NCI-H2107 treated with DMSO at 0.1 percent for 48 hours (cell line): ENCODE data around the gene RPS26.
"Not testable (repeated sequence)": the region's sequence is repeated elsewhere in the genome, so short reads cannot be mapped to it uniquely, and the experiment has no call there.

Source experiments
- DNase-seq: peaks from one replicate; lab custom pipeline; 2025; ENCODE audit not compliant: unreplicated experiment; lab: John Stamatoyannopoulos, UW

The RPS26 gene

DNA sequence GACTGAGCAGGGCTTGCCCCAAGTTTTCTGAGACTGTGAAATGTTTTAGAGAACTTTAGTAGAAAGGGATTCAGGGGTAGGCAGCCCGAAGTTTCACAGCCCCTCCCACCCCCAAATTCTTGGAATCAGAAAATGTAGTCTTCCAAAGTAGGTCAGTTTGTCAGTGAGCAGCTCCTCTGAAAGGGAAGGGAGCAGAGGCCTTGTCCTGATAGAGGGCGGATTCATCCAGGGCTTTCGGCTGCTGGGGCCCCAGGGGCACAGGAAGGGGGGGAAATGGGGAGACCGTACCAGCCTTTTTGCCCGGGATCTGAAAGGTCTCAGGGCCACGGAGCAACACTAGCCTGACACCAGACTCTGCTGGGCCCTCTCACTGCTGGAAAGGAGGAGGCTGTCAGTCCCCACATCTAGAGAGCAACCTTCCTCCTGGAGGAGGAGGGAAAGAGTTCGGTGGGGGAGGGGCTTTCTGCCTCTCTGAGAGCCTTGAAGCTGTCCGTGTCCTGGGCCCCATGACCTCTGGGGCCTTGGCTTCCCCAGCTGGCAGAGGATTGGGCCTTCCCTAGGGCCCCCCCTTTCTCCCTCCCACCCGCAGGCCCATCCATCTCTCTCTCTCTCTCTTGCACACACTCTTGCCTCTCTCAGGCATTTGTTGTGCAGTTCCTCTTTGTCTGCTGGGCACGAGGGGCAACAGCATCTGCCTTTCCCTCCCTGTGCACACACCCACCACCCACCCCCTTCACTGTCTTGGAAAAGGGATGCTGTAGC lies 21.1 kb upstream of the RPS26 start, which contains the start of gene IKZF4:
Gene IKZF4, plus strand, starts transcription at position 621 of the 762 bp plus-strand sequence. CDS start 451 bp downstream, outside the sequence.
- DNase-seq: peak; percentile 28

DNA sequence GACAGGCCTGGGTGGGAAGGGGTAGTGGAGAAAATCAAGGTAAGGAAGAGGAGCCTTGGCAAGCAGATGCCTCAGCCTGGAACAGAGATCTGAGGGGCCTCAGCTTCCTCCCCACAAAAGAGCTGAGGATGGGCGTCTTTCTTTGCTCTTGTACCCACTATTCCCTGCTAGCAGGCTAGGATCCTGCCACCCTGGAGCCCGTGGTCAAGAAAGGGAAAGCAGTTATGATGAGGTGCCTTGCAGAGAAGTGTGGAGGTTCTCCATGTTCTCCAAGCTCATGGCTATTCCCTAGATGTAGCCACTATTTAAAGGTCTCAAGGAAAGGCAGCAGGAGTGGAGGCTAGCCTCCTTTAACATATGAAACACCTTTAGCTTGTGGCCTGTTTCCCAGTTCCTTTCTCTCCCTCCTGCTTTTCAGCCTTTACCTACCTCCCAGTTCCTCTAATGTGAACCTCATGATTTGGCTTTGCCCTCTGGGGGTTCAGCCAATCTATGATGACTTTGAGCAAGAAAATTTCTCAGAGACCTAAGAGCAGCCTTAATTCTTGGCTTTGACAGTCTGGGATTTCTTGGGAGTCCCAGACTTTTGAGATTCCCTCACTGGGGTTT lies 19.7 kb upstream of the RPS26 start:
- no peak for DNase-seq

DNA sequence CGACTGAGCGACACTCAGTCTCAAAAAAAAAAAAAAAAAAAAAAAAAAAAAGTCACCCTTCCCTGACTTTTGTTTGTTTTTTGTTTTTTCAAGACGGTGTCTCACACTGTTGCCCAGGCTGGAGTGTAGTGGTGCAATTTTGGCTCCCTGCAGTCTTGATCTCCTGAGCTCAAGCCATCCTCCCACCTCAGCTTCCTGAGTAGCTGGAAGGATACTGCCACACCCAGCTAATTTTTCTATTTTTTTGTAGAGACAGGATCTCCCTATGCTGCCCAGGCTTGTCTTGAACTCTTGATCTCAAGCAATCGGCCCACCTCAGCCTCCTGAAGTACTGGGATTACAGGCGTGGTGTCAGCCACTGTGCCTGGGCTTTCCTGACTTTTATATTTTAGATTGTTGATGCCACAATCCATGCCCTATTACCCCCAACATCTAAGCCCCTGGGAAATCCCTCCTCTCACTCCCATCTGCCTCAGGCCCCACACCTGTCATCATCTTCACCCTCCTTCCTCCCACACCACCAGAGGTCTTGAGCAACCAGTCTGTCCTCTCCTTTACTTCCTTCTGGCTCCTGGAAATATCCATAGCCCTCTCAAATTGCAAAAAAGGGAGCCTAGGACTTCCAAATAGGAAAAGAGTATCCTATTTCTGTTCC lies 13.1 kb upstream of the RPS26 start:
- DNase-seq: no peak

DNA sequence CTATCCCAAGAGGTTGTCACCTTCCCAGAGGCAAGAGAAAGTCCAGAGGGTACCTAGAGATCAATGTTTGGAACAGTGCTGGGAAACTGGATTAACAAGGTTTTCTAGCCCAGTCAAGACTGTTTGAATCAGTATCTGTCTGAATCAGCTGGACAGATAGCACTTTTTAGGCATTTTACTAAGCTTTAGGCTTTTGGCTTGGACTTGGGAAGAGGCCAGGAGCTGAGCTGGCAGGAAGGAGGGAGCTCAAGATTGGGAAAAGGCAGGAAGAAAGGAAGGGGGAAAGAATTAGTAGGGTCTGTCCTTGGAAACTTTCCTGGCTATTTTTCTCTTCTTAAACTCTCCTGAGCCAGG lies 12.6 kb upstream of the RPS26 start:
- DNase-seq: no peak

DNA sequence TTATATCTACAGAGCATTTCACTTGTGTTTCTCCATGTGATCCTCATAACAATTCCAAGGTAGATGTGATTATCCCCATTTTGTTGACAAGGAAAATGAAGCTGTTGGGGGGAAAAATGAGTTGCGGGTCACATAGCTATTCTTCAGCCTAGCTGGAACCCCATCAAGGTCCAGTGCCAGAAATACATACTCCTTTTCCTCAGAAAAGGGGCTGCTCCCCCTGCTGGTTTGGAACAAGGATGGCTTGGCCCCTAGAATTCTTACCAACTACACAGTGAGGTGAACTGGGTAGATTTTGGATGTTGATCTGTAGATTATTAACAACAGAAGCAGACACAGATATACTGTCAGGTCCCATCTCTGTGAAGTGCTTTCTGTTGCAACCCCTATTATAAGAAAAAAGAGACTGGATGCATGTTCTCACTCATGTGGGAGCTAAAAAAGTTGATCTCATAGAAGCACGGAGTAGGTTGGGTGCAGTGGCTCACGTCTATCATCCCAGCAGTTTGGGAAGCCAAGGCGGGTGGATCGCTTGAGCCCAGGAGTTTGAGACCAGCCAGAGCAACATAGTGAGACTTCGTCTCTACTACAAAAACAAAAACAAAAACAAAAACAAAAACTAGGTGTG lies 11.9 kb upstream of the RPS26 start:
- peak; percentile 31 for DNase-seq

DNA sequence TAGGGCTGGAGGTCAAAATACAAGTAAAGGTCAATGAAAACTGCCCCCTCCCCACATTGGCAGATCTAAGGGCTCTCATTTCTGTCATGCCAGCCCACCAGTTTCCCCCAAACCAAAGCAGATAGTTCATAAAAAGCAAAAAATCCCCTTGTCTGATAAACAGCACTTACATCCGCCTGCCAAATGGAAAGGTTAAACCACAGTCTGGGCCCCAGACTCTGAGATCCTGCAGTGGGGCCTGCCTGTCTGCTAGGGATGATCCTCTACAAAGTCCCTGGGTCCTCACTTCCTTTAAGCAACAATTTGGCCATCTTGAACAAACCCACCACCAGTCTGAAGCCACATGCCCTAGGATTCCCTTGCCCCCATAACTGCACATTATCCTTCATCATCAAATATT lies 9.7 kb upstream of the RPS26 start:
- no peak for DNase-seq

DNA sequence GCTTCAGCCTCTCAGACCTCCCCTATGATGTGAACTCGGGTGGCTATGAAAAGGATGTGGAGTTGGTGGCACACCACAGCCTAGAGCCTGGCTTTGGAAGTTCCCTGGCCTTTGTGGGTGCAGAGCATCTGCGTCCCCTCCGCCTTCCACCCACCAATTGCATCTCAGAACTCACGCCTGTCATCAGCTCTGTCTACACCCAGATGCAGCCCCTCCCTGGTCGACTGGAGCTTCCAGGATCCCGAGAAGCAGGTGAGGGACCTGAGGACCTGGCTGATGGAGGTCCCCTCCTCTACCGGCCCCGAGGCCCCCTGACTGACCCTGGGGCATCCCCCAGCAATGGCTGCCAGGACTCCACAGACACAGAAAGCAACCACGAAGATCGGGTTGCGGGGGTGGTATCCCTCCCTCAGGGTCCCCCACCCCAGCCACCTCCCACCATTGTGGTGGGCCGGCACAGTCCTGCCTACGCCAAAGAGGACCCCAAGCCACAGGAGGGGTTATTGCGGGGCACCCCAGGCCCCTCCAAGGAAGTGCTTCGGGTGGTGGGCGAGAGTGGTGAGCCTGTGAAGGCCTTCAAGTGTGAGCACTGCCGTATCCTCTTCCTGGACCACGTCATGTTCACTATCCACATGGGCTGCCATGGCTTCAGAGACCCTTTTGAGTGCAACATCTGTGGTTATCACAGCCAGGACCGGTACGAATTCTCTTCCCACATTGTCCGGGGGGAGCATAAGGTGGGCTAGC lies 7.0 kb upstream of the RPS26 start:
- DNase-seq: no peak

DNA sequence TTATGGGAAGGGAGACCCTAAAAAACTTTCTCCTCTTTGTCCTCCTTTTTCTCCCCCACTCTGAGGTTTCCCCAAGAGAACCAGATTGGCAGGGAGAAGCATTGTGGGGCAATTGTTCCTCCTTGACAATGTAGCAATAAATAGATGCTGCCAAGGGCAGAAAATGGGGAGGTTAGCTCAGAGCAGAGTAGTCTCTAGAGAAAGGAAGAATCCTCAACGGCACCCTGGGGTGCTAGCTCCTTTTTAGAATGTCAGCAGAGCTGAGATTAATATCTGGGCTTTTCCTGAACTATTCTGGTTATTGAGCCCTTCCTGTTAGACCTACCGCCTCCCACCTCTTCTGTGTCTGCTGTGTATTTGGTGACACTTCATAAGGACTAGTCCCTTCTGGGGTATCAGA lies 4.6 kb upstream of the RPS26 start:
- DNase-seq: no peak

DNA sequence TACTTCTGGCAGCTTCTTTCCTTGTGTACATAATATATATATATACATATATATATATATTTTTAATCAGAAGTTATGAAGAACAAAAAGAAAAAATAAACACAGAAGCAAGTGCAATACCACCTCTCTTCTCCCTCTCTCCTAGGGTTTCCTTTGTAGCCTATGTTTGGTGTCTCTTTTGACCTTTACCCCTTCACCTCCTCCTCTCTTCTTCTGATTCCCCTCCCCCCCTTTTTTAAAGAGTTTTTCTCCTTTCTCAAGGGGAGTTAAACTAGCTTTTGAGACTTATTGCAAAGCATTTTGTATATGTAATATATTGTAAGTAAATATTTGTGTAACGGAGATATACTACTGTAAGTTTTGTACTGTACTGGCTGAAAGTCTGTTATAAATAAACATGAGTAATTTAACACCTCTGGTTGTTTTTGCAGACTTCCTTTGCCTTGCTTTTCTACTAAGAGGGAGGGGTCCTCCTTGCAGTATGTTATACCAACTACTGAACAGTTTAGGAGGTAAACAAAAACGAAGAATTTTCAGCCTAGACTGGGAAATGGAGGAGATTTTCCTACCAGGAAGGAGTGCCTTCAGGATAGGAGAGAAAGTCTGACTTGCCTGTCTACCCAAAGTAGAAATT lies 3.6 kb upstream of the RPS26 start:
- no peak for DNase-seq

DNA sequence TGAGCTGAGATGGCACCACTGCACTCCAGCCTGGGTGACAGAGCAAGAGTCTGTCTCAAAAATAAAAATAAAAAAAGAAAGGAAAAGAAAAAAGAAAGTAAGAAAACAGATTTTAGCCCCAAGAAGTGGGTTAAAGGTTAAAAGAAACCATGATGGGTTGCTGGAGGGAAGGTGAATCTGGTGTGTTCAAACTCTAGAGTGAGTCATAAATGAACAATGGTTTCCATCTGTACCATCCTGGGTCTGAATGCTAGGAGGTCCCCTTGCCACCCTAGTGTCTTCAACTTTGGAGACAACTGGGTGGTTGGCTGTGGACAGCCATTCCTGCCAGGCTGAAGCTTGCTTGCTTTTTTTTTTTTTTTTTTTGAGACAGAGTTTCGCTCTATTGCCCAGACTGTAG lies 1.6 kb upstream of the RPS26 start:
- DNase-seq: no peak

DNA sequence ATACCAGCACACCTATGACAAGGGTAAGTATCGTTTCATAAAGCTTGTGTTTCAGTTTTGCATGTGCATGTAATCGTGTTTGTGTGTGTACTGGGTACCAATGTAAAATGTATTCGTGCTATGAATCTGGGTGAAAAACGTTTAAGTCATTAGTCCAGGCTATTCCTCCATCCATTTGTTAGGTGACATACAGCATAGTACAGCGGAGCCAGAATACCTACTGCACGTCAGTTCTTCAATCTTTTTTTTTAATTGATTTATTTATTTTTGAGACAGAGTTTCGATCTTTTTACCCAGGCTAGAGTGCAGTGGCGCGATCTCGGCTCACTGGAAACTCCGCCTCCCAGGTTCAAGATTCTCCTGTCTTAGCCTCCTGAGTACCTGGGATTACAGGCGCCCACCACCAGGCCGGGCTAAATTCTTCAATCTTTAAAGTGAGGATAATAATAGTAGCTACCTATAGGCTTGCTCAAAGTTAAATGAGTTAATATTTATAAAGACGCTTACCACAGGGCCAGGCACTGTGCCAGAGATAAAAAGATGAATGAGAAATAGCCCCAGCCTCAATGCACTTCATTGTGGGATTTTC lies 661 bp upstream of the RPS26 start:
- DNase-seq: no peak

DNA sequence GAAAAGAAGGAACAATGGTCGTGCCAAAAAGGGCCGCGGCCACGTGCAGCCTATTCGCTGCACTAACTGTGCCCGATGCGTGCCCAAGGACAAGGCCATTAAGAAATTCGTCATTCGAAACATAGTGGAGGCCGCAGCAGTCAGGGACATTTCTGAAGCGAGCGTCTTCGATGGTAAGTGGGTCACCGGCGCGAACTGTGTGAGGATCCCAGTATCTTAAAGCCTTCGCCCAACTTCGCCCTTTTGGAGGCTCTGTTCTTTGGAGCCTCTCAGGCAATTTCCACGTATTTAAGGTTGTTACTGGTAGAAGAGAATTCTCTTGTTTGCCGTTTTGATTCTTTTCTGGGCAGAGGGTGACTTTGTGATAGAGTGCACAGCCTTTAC lies 704 bp downstream of the RPS26 start:
- DNase-seq: not testable (repeated sequence)

DNA sequence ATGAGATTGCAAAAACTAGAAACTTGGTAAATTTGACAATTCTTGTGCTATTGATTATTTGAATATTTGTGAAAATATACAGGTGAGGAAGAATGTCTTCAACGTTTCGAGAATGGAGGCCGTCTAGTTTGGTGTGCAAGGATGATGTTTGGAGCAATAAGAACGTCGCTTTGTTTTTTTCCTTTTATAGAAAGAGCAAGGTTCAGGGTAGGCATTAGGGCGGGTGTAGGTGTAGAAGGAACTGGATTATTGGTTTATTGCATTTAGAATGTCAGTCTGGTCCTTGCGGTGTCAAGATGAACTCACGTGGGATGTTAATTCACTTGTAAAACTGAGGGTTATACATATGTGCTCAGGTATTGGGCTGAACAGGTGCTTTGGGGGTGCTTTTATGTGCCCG lies 1.1 kb downstream of the RPS26 start:
- no peak for DNase-seq

DNA sequence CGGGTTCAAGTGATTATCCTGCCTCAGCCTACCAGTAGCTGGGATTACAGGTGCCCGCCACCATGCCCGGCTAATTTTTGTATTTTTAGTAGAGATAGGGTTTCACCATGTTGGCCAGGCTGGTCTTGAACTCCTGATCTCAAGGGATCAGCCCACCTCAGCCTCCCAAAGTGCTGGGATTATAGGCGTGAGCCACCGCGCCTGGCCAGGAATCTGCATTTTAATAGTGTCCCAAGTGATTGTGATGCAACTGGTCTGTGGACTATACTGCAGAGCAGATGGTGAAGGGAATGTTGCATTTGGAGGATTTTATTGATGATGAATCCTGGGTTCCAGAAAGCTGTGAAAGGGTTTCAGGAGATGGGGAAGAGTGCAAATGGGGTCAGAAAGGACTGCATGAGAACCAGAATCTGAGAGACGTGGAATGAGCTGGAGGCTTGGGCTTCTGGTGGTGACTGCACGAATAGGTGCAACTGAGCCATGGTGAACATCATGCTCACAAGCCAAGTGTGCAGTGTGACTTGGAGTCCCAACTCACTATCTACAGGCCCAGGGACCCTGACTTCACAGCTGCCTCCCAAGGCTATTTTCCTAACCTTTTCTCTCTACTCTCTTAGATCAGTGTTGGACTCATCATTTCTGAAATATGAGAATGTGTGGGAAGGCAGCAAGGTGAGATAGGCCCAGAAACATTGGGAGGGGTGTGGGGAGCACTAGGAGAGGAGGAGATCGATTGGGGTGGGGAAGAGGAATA lies 4.5 kb downstream of the RPS26 start:
- no peak for DNase-seq

DNA sequence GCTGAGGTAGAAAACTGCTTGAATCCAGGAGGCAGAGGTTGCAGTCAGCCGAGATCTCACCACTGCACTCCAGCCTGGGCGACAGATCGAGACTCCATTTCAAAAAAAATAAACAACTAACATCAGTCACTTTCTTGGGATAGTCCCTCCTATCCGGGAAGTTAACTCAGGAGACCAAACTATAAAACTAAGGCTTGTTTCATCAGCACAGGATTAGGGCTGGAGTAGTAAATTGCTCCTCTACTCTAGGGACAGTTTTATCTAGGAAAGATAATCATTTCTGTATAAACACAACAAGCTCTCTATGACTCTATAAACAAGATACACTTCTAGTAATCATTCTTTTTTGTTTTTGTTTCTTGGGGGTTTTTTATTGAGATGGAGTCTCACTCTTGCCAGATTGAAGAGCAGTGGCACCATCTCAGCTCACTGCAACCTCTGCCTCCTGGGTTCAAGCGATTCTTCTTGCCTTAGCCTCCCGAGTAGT lies 11.7 kb downstream of the RPS26 start:
- DNase-seq: no peak

DNA sequence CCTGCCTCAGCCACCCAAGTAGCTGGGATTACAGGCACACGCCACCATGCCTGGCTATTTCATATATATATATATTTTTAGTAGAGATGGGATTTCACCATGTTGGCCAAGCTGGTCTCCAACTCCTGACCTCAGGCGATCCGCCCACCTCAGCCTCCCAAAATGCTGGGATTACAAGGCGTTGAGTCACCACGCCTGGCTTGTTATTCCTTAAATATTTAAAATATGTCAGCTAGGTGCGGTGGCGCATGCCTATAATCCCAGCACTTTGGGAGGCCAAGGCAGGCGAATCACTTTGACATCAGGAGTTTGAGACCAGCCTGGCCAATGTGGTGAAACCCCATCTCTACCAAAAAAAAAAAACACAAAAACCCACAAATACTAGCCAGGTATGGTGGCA lies 18.2 kb downstream of the RPS26 start:
- not testable (repeated sequence) for DNase-seq

DNA sequence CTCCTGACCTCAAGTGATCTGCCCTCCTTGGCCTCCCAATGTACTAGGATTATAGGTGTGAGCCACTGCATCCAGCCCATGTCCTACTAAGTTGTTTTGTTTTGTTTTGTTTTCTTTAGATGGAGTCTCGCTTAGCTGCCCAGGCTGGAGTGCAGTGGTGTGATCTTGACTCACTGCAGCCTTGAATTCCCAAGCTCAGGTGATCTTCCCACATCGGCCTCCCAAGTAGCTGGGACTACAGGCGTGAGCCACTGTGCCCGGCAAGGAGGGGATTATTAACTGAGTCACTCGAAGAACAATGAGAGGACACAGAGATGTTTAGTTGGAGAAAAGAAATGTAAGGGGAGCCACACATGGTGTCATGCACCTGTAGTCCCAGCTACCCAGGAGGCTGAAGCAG lies 20.3 kb downstream of the RPS26 start:
- no peak for DNase-seq

DNA sequence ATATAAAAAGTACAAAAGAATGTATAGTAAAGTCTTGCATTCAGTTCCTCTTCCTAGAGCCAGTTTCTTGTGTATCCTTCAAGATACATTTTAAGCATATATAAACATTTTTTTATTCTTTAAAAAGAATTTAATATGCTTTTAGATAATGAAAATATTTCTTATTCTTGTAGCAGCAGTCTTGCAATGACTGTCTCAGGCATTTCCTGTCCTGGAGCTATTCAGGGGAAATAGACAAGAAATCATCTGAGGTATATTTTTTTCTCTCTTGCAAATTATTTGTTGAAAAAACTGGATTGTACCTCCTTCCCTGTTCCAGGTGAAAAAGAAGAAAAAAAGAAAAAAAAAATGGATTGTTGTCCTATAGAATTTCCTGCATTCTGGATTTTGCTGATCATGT lies 21.3 kb downstream of the RPS26 start:
- no peak for DNase-seq

DNA sequence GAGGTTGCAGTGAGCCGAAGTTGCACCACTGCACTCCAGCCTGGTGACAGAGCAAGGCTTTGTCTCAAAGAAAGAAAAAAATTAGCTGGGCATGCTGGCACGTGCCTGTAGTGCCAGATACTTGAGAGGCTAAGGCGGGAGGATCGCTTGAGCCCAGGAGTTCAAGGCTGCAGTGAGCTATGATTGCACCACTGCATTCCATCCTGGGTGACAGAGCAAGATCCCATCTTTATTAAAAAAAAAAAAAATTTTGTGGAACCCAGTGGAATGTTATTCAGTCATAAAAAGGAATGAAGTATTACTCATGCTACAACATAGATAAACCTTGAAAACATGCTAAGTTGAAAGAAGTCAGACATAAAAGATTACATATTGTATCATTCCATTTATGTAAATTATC lies 29.9 kb downstream of the RPS26 start:
- DNase-seq: no peak

DNA sequence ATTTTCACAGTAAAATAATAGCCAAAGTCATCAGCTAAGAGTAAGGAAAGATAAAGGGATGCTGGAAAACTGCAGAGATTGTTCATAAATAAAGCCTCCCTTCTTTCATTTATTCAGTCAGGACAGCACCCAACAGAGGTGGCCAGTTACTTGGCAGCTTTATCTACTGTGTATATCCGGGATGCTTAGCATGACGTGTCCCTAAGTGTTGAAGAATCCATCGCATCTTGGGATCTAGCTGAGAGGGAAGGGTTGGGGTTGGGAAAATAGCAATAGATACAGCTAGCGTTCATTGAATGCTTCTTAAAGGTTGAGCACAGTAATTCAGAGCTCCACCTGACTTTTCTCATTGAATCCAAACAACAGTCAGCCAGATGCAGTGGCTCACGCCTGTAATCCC lies 32.7 kb downstream of the RPS26 start:
- no peak for DNase-seq
